Loucy (cell line): ENCODE results near the gene GAL3ST2.

Experiments used
- EZH2phosphoT487 ChIP-seq: fragments of 200-600 bp; IDR thresholded peaks from 2 replicates; pipeline ENCODE4 v1.6.1; 2018; ENCODE audit warnings: antibody characterized with exemption, mild to moderate bottlenecking, moderate library complexity, borderline replicate concordance
- TF ChIP-seq, protein P1 (sequence below): fragments of 200-600 bp; sonication (generic); conservative IDR thresholded peaks from 2 replicates; pipeline ENCODE4 v1.5.1; 2014; ENCODE audit warnings: mild to moderate bottlenecking, antibody characterized with exemption, low read length

DNA sequence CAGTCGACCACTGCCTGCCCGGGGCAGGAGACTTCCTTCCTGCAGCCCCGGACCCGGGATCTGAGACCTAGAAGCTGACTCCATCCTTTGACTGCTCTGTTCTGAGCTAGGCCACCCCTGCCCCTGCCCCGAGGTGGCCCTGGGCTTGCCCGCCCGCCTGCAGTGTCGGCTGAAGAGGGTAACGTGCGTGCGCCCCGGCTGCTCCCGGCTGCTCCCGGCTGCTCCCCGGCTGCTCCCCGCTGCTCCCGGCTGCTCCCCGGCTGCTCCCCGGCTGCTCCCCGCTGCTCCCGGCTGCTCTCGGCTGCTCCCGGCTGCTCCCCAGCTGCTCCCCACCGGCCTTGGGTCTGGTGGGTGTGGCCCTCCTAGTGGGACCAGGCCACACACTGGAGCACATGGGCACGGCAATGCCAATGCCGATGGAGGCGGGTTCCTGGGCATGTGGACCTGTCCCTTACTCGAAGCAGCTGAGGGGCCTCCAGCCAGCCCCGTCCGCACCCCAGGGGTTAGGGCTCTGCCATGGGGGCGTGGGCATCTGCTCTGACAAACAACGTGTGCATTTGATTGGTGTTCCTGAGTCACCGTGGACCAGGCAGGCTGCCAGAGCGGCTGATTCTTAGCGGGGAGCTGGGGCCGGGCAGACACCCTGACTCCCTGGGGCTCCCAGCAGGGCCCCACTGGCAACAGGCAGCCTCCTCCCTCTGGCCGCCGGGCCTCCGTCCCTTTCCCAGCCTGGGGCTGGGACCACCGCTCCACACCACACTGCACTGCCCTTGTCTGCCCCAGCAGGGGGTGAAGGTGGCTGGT is 2.0 kb upstream of the GAL3ST2 start:
- TF ChIP-seq, protein P1, sequence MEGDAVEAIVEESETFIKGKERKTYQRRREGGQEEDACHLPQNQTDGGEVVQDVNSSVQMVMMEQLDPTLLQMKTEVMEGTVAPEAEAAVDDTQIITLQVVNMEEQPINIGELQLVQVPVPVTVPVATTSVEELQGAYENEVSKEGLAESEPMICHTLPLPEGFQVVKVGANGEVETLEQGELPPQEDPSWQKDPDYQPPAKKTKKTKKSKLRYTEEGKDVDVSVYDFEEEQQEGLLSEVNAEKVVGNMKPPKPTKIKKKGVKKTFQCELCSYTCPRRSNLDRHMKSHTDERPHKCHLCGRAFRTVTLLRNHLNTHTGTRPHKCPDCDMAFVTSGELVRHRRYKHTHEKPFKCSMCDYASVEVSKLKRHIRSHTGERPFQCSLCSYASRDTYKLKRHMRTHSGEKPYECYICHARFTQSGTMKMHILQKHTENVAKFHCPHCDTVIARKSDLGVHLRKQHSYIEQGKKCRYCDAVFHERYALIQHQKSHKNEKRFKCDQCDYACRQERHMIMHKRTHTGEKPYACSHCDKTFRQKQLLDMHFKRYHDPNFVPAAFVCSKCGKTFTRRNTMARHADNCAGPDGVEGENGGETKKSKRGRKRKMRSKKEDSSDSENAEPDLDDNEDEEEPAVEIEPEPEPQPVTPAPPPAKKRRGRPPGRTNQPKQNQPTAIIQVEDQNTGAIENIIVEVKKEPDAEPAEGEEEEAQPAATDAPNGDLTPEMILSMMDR, result no peak
- TF ChIP-seq EZH2phosphoT487, result no peak
